HG03045 (cell line): ENCODE measurements around the gene EBP.
A peak's percentile ranks its signal among the peaks of the same experiment; 100 is the strongest.
"Not testable (repeated sequence)": the region's sequence is repeated elsewhere in the genome, so short reads cannot be mapped to it uniquely, and the experiment has no call there.

ENCODE experiments used
- ATAC-seq: cut with Tn5 transposase; IDR thresholded peaks from one replicate; pipeline ENCODE4 v1.9.1; 2021; ENCODE audit warnings: mild to moderate bottlenecking, moderate library complexity; ENCODE audit not compliant: unreplicated experiment

The EBP gene

GRCh38 chrX:48492293-48492910 is 29.2 kb upstream of the EBP start:
- ATAC-seq, result no peak

- no peak for ATAC-seq
Measured at GRCh38 chrX:48493890-48494364, 27.7 kb upstream of the EBP start.

- ATAC-seq, result no peak
Measured at GRCh38 chrX:48496660-48497059, 24.9 kb upstream of the EBP start.

GRCh38 chrX:48497871-48498270 is 23.7 kb upstream of the EBP start:
- ATAC-seq, result no peak

- no peak for ATAC-seq
Measured at GRCh38 chrX:48498374-48498809, 23.2 kb upstream of the EBP start.

- no peak for ATAC-seq
Measured at GRCh38 chrX:48504261-48504660, 17.3 kb upstream of the EBP start.

- no peak for ATAC-seq
Measured at GRCh38 chrX:48505481-48505880, 16.1 kb upstream of the EBP start.

- ATAC-seq, result no peak
Measured at GRCh38 chrX:48507246-48507645, 14.4 kb upstream of the EBP start.

- ATAC-seq, result peak; percentile 89
Measured at GRCh38 chrX:48508400-48509244, 13.0 kb upstream of the EBP start, which contains the start of gene PORCN. Gene PORCN (plus strand): TSS chrX:48508992. CDS start chrX:48509821, 829 bp downstream.

- no peak for ATAC-seq
Measured at GRCh38 chrX:48509245-48509590, 12.4 kb upstream of the EBP start.

- no peak for ATAC-seq
Measured at GRCh38 chrX:48509619-48510018, 12.0 kb upstream of the EBP start.

GRCh38 chrX:48511560-48511959 is 10.0 kb upstream of the EBP start:
- ATAC-seq, result no peak

- ATAC-seq, result no peak
Measured at GRCh38 chrX:48512371-48512935, 9.2 kb upstream of the EBP start.

GRCh38 chrX:48513670-48514069 is 7.9 kb upstream of the EBP start:
- no peak for ATAC-seq

- no peak for ATAC-seq
Measured at GRCh38 chrX:48514126-48514806, 7.3 kb upstream of the EBP start.

- no peak for ATAC-seq
Measured at GRCh38 chrX:48514868-48515460, 6.6 kb upstream of the EBP start.

- ATAC-seq, result no peak
Measured at GRCh38 chrX:48515842-48516241, 5.8 kb upstream of the EBP start.

- no peak for ATAC-seq
Measured at GRCh38 chrX:48516285-48516684, 5.3 kb upstream of the EBP start.

- ATAC-seq, result no peak
Measured at GRCh38 chrX:48516987-48517386, 4.6 kb upstream of the EBP start.

- ATAC-seq, result not testable (repeated sequence)
Measured at GRCh38 chrX:48519481-48519880, 2.1 kb upstream of the EBP start.

- no peak for ATAC-seq
Measured at GRCh38 chrX:48520455-48520854, 1.2 kb upstream of the EBP start.
